Activated effector memory CD4-positive, alpha-beta T cell treated with Interleukin-2 at 50 U/mL for 16 hours (primary cell): ENCODE results near the gene ENOX2.
"Not testable (repeated sequence)": the region's sequence is repeated elsewhere in the genome, so short reads cannot be mapped to it uniquely, and the experiment has no call there.

Experiments used
- DNase-seq: peaks from one replicate; pipeline ENCODE4 v3.0.0-alpha.2; 2020

ENOX2 gene

DNA sequence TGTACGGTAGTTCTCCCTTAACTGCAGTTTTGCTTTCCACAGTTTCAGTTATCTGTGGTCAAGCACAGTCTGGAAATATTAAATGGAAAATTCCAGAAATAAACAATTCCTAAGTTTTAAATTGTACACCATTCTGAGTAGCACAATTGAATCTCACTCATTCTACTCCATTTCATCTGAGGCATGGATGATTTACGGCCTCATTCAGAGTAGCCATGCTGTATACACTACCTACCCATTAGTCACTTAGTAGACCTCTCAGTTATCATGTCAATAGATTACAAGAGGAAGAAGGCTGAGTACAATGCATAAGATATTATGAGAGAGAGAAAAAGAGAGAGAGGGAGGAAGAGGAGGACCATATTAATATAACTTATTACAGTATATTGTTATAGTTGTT, 77.5 kb downstream of the ENOX2 start:
- DNase-seq: no peak

DNA sequence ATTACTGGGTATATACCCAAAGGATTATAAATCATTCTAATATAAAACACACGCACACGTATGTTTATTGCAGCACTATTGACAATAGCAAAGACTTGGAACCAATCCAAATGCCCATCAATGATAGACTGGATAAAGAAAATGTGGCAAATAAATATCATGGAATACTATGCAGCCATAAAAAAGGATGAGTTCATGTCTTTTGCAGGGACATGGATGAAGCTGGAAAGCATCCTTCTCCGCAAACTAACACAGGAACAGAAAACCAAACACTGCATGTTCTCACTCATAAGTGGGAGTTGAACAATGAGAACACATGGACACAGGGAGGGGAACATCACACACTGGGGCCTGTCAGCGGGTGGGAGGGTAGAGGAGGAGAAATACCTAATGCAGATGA, 83.6 kb downstream of the ENOX2 start:
- not testable (repeated sequence) for DNase-seq

DNA sequence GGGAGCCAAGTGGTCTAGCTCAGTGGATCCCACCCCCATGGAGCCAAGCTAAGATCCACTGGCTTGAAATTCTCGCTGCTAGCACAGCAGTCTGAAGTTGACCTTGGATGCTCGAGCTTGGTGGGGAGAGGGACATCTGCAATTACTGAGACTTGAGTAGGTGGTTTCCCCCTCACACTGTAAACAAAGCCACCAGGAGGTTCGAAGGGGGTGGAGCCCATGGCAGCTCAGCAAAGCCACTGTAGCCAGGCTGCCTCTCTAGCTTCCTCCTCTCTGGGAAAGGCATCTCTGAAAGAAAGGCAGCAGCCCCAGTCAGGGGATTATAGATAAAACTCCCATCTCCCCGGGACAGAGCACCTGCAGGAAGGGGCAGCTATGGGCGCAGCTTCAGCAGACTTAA, 89.1 kb downstream of the ENOX2 start:
- not testable (repeated sequence) for DNase-seq

DNA sequence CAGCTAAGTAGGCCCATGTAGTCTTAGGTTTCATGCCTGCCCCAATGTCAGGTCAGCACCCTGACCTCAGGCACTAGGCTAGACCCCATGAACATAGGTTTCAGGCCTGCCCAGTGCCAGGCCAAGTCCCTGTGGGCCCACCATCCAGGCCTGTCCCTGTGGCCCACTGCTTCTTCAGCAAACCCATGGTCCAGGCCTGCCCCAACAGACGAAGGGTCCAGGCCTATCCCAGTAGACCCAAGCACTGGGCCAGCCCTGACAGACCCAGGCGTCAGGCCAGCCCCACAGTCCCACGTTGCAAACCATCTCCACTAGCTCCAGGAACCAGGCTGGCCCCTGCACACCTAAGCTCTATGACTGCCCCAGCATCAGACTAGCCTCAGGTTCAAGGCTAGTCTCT, 92.4 kb downstream of the ENOX2 start:
- DNase-seq: no peak

DNA sequence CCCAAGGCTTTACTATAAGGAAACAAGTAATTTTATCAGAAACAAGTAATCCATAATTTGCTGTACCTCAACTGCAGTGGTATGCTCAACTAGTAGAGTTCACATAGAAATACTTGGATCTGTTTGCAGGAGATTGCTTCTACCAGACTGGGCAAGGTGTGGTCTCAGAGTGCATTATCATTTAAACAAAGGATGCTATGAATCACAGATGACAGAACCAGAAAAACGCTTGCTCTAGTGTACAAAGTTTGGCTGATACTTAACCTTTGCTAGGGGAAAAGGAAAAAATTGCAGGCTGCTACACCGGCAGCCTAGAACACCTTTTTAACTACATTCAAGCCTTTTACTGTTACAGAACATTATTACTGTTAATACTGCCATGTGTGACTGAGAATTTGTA, 97.1 kb downstream of the ENOX2 start:
- DNase-seq: no peak

DNA sequence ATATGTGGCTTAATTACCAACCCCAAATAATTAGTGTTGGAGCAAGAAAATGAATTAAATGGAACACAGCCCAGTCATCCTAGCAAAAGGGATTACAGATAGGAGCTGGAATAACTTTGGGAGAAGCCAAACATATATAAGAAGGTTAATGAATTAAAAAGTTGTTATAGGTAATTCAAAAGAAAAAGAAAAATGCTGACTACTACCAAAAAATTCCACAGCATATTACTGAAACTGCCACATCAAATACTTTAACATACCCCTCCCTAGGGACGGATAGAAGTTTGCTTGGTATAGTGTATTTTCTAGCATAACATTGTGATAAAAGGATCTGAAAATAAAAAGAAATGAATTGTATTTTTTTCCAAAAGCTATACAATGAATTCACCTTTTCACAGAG, 99.5 kb downstream of the ENOX2 start:
- DNase-seq: no peak

DNA sequence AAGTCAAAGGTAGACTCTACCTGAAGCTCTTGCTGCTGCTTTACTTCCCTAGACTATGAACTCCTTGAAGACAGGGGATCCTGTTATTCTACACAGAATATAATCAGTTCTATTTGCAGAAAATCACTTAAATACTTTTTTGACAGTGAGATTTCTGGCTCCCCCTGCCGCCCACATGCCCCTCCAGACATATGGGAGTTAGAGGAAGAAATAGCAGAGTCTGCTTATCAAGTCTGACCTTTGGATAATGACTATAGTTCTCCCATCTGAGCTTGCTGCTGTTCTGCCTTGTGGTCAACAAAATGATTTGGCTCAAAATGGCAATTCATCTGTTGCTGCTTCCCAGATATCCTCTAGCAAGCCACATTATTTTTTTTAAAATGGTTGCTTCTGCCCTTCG, 101.1 kb downstream of the ENOX2 start:
- no peak for DNase-seq

DNA sequence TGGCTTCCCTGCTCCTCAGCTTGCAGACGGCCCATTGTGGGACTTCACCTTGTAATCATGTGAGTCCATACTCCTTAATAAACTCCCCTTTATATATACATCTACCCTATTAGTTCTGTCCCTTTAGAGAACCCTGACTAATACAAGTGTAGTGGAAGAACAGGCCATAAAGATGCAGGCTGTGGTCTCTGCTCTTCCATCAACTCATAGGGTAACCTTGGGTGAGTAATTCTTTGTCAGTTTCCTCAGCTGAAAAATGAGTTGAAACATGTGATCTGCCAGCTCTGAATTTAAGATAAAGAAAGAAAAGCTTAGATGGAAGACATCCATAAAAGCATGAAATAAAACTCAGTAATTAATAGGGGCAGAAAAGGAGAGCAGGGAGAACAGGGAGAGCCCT, 103.6 kb downstream of the ENOX2 start:
- DNase-seq: no peak

DNA sequence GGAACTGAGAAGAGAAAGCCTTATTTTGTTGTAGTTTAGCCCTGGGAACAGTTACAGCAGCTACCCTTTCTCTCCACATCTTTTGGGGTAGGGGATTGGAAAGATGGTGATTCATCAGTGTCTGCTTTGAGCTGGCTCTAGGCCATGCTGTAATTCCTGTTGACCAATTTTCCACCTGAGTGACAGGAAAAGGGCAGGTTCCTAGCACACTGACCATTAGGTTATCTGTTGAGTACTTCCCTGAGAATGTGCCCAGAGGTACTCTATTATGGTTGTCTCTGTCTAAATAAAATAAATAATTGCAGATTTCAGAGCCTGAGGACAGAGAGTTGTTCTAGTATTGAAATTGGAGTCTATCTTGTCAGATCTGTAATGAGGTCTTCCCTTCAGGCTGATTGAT, 109.0 kb downstream of the ENOX2 start:
- no peak for DNase-seq

DNA sequence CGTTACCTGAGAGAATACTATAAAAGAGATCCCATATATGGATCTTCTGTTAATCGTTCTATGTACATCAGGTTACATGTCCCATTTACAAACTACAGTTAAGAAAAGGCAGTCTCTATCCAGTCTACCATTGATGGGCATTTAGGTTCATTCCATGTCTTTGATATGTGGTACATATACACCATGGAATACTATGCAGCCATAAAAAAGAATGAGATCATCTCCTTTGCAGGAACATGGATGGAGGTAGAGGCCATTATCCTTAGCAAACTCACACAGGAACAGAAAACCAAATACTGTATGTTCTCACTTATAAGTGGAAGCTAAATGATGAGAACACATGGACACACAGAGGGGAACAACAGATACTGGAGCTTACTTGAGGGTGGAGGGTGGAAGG, 111.1 kb downstream of the ENOX2 start:
- DNase-seq: not testable (repeated sequence)

DNA sequence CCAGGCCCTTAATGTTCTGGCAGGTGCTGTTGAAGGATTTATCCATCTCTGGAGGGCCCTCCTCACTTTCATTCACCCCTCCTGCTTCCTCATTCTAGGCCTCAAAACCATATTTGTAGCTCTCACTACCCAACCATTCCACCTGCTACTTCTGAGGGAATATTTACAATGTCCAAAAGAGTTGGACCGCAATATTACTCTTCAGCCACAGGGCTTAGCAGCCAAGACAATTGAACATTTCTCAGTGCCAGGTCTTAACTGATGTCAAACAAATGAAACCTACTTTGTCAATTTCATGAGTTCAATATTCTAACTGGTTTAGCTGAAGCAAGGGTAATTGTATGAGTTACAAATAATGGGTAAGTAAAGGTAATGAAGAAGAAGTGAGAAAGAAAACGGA, 113.2 kb downstream of the ENOX2 start:
- no peak for DNase-seq

DNA sequence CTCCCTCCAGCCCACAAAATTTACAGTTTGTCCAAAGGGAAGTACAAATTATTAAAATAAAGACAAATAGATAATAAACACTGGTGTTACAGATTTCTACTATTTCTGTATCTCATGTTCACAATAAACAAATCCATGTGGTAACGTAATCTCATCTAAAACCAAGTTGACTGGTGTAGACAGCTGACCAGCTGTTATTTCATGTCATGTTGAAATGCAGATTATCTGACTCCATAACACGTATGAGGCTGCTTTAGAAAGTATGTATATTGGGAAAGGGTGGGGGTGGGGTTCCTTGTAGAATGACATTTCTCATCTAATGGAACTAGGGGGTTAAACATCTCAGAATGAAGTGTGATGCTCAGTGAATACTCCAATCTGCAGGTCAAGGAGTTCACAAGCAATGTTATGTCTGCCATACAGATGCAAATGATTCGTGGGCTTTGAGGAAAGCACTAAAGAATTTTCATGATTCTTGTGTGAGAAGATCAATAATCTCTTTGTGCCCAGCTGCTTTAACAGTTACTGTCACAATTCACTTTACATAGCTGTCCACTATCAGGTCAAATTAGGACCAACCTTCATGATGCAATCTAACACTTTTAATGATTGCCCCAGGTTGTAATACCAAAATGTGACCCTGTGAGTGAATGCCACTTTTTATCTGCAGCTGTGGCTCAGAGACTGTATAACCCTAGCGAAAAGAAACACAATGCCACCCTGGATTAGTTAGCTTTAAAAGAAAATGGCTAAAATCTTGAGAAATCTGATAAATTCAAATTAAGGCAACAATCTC, 114.0 kb downstream of the ENOX2 start:
- no peak for DNase-seq

DNA sequence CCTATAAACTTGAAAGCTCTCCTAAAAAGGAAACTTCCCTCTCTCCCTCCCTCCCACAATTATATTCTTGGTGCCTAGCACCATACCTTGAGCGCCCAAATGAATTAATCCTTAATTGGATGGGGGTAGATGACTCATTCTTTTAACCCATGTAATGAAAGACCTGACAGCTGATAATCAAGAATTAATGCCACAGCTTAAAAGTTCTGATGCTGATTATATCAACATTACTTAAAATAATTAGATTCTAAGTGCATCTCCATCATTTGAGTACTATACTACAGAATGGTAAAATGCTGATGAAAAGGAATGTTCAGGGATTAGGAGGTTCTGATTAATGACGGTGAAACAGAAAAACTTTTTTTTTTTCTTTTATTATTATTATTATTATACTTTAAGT, 117.0 kb downstream of the ENOX2 start:
- DNase-seq: no peak

DNA sequence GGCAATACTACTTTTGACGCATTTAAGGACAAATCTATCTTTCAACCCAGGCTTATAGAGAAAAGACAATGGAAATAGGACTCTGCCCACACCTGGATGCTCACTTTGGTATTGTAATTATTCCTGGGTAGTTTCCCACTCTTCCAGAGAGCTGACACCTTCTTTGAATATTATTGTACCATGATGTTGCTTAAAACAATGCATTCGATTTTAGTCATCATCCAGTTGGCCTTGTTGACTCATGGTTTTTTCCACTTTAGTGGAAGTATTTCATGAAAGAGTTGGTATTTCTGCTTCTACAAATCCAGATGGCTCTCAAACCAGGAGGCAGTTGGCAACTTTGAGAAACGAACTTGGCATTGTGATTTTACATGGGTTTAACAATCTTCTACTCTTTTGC, 124.2 kb downstream of the ENOX2 start:
- no peak for DNase-seq

DNA sequence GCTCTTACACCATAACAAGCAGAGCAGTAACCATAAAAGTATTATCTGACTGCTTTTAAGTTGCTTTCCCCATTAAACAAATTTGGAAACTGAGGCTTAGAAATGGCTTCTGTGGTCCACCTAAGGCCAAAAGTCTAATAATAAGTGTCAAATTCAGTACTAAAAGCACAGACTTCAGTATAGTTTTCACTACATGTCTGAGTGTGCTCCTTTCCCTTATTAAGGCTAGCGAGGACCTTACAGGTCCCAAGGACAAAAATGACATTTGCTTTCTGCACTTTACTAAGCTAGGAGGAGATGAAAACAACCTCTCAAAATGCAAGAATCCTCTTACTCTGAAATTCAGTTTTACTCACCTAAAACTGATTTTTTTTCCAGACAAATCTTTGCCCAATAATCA, 127.2 kb downstream of the ENOX2 start:
- DNase-seq: no peak

DNA sequence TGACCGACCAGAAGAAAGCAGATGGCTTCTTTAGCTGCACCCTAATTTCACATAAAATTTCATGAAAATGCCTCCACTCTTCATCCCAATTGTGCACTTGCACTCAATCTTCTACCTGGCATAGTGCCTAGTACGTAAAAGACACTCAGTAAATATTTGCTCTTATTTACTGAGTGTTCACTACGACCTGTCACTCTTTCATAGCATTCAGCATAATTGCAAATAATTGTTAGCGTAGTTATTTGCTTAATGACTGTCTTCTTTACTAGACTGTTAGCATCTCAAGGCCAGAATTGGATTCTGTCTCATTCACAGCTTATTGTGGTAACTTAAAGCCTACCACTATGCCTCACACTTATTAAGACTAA, 130.2 kb downstream of the ENOX2 start:
- no peak for DNase-seq

DNA sequence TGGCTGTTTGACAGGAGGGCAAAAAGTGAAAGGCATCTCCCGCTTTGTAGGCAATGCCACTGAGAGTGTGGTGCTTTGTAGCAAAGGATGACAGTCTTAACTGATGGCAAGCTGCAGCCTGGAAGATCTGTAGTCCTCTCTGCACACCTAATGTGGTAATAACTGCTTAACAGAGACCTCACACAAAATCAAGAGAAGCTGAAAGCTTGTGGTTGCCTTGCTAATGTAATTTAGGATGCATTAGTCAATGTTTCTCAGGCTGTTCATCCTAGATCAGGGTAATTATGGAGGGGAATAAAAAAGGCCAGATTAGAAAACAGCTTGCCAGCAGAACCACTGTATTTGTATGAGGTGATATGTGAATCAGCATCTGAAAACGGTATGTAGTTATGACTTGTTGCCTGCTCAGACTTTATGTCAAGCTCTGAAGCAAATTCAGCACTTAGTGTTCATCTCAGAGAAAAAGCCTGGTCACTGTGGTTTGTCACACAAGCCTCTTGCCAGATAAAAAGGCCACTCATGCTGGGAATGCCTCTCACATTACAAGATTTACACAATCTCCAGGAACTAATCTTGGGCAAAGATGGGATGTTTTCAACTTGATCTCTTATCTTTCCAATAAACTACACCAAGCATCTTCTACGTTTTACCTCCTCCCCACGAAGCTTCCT, 130.8 kb downstream of the ENOX2 start:
- DNase-seq: no peak

DNA sequence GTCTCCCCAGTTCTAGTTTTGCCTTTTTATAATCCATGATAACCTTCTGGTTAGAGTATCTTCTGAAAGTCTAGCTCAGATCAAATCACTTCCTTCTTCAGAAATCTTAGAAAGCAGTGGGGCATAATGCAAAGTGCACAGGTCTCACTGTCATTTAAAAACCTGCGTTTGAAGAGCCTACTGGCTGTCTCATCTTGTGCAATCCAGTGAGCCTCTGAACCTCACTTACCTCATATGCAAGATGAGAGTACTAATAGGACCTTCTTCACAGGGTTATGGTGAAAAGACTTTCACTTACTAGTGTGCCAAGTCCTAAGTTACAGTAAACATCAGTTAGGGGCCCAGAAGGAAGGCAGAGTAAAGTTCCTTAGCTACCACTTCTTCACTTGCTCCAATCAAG, 131.4 kb downstream of the ENOX2 start:
- DNase-seq: no peak

DNA sequence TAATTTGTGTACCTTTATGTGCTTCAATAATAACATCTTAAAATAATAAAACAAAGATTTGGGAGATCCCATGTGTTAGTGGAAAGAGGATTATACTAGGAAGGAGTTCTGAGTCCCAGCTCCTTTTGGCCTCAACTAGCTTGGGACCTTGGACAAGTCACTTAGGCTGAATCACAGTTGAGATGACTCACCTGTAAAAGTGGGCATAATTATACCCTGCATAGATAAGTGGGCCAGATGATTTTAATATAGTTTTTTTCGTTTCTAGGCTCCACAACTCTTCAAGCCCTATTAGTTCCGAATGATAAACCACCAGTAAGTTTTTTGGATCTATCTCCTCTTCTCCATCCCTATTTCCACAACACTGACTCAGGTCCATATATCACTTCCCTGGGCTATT, 131.8 kb downstream of the ENOX2 start:
- no peak for DNase-seq

DNA sequence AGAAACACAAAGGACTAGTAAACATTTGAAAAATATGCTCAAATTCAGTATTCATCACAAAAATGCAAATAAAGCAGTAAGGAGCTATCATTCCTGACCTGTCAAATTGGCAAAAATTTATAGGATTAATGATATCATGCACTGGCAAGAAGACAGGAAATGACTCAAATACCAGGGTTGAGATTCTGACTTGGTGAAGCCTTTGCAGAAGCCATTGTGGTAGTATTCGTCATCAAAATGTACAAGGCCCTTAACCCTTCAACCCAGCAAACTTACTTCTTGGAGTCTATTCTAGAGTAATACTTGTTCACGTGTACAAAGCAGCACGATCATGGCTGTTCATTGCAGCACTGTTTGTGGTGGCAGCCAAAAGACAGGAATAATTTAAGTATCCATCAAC, 132.4 kb downstream of the ENOX2 start:
- DNase-seq: no peak

DNA sequence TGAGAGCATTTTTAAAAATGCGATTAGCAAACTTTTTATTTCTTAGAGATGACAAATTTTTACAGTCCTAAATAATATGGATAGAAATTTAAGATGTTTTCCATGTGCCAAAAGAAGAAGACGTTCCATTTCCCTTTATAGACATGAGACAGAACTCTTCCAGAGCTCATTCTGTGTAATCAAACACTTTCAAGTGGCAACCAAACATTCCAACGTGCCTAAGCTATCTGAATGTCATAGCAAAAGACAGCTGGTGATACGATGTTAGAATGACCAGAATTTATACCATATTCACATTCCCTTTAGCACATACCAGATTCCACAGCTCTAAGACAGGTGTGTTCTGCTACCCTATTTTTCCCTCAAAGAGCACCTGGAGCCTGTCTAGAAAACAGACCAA, 133.2 kb downstream of the ENOX2 start:
- no peak for DNase-seq

DNA sequence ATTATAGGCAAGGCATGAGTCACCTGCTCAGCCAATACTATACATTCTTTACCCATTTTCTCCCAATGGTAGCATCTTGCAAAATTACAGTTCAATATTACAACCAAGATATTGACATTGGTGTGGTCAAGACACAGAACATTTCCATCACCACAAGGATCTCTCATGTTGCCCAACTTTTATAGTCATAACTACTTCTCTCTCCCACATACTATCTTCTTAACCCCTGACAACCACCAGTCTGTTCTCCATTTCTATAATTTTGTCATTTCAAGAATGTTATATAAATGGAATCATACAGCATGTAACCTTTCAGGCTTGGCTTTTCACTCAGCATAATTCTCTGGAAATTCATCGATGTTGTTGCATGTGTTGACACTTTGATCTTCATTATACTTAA, 144.9 kb downstream of the ENOX2 start:
- DNase-seq: no peak

DNA sequence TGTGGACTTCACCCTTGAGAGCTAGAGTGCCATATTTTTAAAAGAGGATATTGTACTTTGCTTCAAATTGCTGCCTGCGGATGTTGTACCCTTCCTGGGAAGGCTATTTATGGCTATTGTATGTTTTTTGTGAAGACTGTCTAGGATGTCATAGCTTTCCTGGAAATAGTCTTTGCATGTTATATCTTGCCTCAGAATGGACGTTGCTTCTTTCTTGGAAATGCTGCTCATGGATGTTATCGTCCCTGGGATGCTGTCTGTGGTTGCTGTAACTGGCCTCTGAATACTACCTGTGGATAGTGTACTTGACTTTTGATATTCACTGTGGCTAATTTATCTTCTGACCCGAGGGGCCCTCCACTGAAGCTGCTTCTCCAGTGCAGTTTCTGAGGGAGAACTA, 146.8 kb downstream of the ENOX2 start:
- no peak for DNase-seq

DNA sequence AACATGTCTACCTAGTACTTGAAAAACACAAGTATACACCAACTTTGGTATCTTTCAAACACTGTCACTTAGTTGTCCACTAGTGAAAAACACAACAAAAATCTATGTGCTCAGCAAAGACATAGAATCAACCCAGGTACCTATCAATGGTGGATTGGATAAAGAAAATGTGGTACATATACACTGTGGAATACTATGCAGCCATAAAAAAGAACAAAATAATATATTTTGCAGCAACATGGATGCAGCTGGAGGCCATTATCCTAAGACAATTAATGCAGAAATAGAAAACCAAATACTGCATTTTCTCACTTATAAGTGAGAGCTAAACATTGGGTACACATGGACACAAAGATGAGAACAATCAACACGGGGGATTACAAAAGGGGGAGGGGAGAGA, 148.7 kb downstream of the ENOX2 start:
- DNase-seq: no peak
